GM12892 (cell line): ENCODE measurements around the gene CAMKK2.

ENCODE experiments used
- DNase-seq: peaks from one replicate; pipeline ENCODE4 v3.0.0; 2011; ENCODE audit not compliant: insufficient read length
- FAIRE-seq: peaks from 2 replicates; lab custom pipeline; 2011; peaks lifted over from hg19 to GRCh38; lab: Jason Lieb, UNC
- POLR2A ChIP-seq: IDR thresholded peaks from 2 replicates; pipeline ENCODE4 v1.6.1; 2011; ENCODE audit warnings: low read depth, low read length, control low read depth
- POLR2AphosphoS5 ChIP-seq: IDR thresholded peaks from 2 replicates; pipeline ENCODE4 v1.6.1; 2011; ENCODE audit warnings: low read depth, low read length, control low read depth
- TAF1 ChIP-seq: IDR thresholded peaks from 2 replicates; pipeline ENCODE4 v1.6.1; 2011; ENCODE audit warnings: low read depth, mild to moderate bottlenecking, control low read depth, low read length, borderline replicate concordance

Gene CAMKK2

GRCh38 chr12:121251838-121252237 is 44.7 kb downstream of the CAMKK2 start:
- no peak for TF ChIP-seq TAF1
- no peak for DNase-seq
- no peak for FAIRE-seq

- TF ChIP-seq POLR2A (no peak), TAF1 (no peak), POLR2AphosphoS5 (no peak)
- FAIRE-seq (no peak), DNase-seq (no peak)
These were observed 46.1 kb downstream of the CAMKK2 start for GRCh38 chr12:121250359-121250758.

- TF ChIP-seq POLR2A, result no peak; the same call in 1 of the 2 replicates
- no peak for TF ChIP-seq POLR2AphosphoS5
- no peak for TF ChIP-seq TAF1
- FAIRE-seq, result peak; percentile 97
- DNase-seq, result peak; percentile 71
These were observed 47.9 kb downstream of the CAMKK2 start for GRCh38 chr12:121248622-121249021.

GRCh38 chr12:121246893-121247557 is 49.5 kb downstream of the CAMKK2 start:
- FAIRE-seq, result no peak
- DNase-seq, result no peak
- TF ChIP-seq TAF1 (no peak), POLR2A (no peak), POLR2AphosphoS5 (no peak)

GRCh38 chr12:121245951-121246350 is 50.6 kb downstream of the CAMKK2 start:
- no peak for FAIRE-seq
- TF ChIP-seq POLR2A (no peak), TAF1 (no peak), POLR2AphosphoS5 (no peak)
- DNase-seq, result no peak

- TF ChIP-seq TAF1 (no peak), POLR2A (no peak), POLR2AphosphoS5 (no peak)
- FAIRE-seq (no peak), DNase-seq (no peak)
These were observed 51.5 kb downstream of the CAMKK2 start for GRCh38 chr12:121245031-121245430.

GRCh38 chr12:121241156-121241970 is 55.1 kb downstream of the CAMKK2 start:
- DNase-seq, result no peak
- FAIRE-seq, result peak; percentile 71
- TF ChIP-seq POLR2AphosphoS5, result 0 out of 2 replicates have a peak, but pooled peaks have one; percentile 37
- no peak for TF ChIP-seq TAF1
- TF ChIP-seq POLR2A, result no peak

GRCh38 chr12:121240484-121241101 is 55.9 kb downstream of the CAMKK2 start:
- TF ChIP-seq POLR2A (no peak), TAF1 (no peak), POLR2AphosphoS5 (no peak)
- DNase-seq (no peak), FAIRE-seq (no peak)

- TF ChIP-seq TAF1, result no peak
- DNase-seq, result no peak
- FAIRE-seq, result no peak
These were observed 56.5 kb downstream of the CAMKK2 start for GRCh38 chr12:121240062-121240420.

- FAIRE-seq, result no peak
- TF ChIP-seq TAF1 (no peak), POLR2A (no peak), POLR2AphosphoS5 (no peak)
- no peak for DNase-seq
These were observed 57.0 kb downstream of the CAMKK2 start for GRCh38 chr12:121239351-121240061.
